ENCODE results near the gene ALG14.

Gene ALG14

GRCh38 chr1:95073446-95073845 is 695 bp upstream of the ALG14 start:
- DNase-seq (ENCODE audit: low read depth) = no peak
- no peak for TF ChIP-seq CTCF (IDR thresholded peaks at IDR 0.05; ENCODE audit: control insufficient read depth, extremely low read depth, insufficient read depth)
- H3K4me3 ChIP-seq (ENCODE audit: low read depth, low read length) = peak overlapping the region; percentile 85

- H3K4me3 ChIP-seq (ENCODE audit: low read depth, low read length) = peak overlapping the region; percentile 85
- no peak for DNase-seq (ENCODE audit: low read depth)
- no peak for TF ChIP-seq CTCF (IDR thresholded peaks at IDR 0.05; ENCODE audit: control insufficient read depth, extremely low read depth, insufficient read depth)
These were observed 634 bp downstream of the ALG14 start for GRCh38 chr1:95072117-95072516.

- H3K4me3 ChIP-seq (ENCODE audit: low read depth, low read length) = peak overlapping the region; percentile 85
- TF ChIP-seq CTCF (IDR thresholded peaks at IDR 0.05; ENCODE audit: control insufficient read depth, extremely low read depth, insufficient read depth) = no peak
- DNase-seq (ENCODE audit: low read depth) = no peak
These were observed 1.2 kb downstream of the ALG14 start for GRCh38 chr1:95071539-95071938.

GRCh38 chr1:95069710-95070093 is 3.0 kb downstream of the ALG14 start:
- DNase-seq (ENCODE audit: low read depth) = no peak
- no peak for TF ChIP-seq CTCF (IDR thresholded peaks at IDR 0.05; ENCODE audit: control insufficient read depth, extremely low read depth, insufficient read depth)
- no peak overlapping the region for H3K4me3 ChIP-seq (ENCODE audit: low read depth, low read length)

- H3K4me3 ChIP-seq (ENCODE audit: low read depth, low read length) = no peak overlapping the region
- DNase-seq (ENCODE audit: low read depth) = no peak
- TF ChIP-seq CTCF (IDR thresholded peaks at IDR 0.05; ENCODE audit: control insufficient read depth, extremely low read depth, insufficient read depth) = no peak
These were observed 3.6 kb downstream of the ALG14 start for GRCh38 chr1:95068956-95069709.

- no peak overlapping the region for H3K4me3 ChIP-seq (ENCODE audit: low read depth, low read length)
- TF ChIP-seq CTCF (IDR thresholded peaks at IDR 0.05; ENCODE audit: control insufficient read depth, extremely low read depth, insufficient read depth) = no peak
- no peak for DNase-seq (ENCODE audit: low read depth)
These were observed 5.2 kb downstream of the ALG14 start for GRCh38 chr1:95067568-95067967.

- DNase-seq (ENCODE audit: low read depth) = no peak
- no peak for TF ChIP-seq CTCF (IDR thresholded peaks at IDR 0.05; ENCODE audit: control insufficient read depth, extremely low read depth, insufficient read depth)
- no peak overlapping the region for H3K4me3 ChIP-seq (ENCODE audit: low read depth, low read length)
These were observed 5.7 kb downstream of the ALG14 start for GRCh38 chr1:95067062-95067461.

Measured in LNCaP clone FGC (cell line).